SU-DHL-6 (cell line): ENCODE data around the gene TMEM18.

Source experiments
- H2AFZ ChIP-seq: fragments of 200-600 bp; sonication (generic); 2 replicates; pipeline ENCODE4 v1.6.1; 2014; ENCODE audit warnings: low read depth, mild to moderate bottlenecking, moderate library complexity, mixed read lengths, antibody characterized with exemption, low read length; ENCODE audit not compliant: severe bottlenecking
- H3F3A ChIP-seq: fragments of 200-600 bp; shearing (Covaris generic); 2 replicates; pipeline ENCODE4 v1.6.0; 2016; ENCODE audit warnings: antibody characterized with exemption, mild to moderate bottlenecking; ENCODE audit not compliant: insufficient read depth
- H3K27ac ChIP-seq: fragments of 200-600 bp; sonication (generic); 2 replicates; pipeline ENCODE4 v1.5.1; 2016; ENCODE audit warnings: low read depth, mild to moderate bottlenecking, low read length, moderate library complexity, mixed read lengths
- H3K27me3 ChIP-seq: fragments of 200-600 bp; sonication (generic), shearing (Covaris generic); 2 replicates; pipeline ENCODE4 v1.6.0; 2014; ENCODE audit warnings: mild to moderate bottlenecking, low read length
- H3K36me3 ChIP-seq: fragments of 200-600 bp; sonication (generic); 2 replicates; pipeline ENCODE4 v1.6.1; 2014; ENCODE audit warnings: mild to moderate bottlenecking, low read length, mixed read lengths
- H3K4me2 ChIP-seq: fragments of 300-600, 200-600 bp; shearing (Covaris generic), sonication (generic); 2 replicates; pipeline ENCODE4 v1.6.0; 2014; ENCODE audit warnings: low read length, low read depth, mild to moderate bottlenecking; ENCODE audit not compliant: poor library complexity, severe bottlenecking
- H3K4me3 ChIP-seq: fragments of 200-600 bp; sonication (generic); 2 replicates; pipeline ENCODE4 v1.5.1; 2014; ENCODE audit warnings: antibody characterized with exemption, low read length, mild to moderate bottlenecking, mixed read lengths; ENCODE audit not compliant: insufficient read depth, poor library complexity, severe bottlenecking
- H3K79me2 ChIP-seq: fragments of 200-600 bp; sonication (generic); 2 replicates; pipeline ENCODE4 v1.6.1; 2014; ENCODE audit warnings: mild to moderate bottlenecking, low read length, moderate library complexity; ENCODE audit not compliant: insufficient read depth
- H3K9ac ChIP-seq: fragments of 200-600 bp; sonication (generic); 2 replicates; pipeline ENCODE4 v1.7.0; 2014; ENCODE audit warnings: mild to moderate bottlenecking, low read length
- H3K9me2 ChIP-seq: fragments of 200-600 bp; sonication (generic); replicated peaks from 2 replicates; pipeline ENCODE4 v1.6.1; 2014; ENCODE audit warnings: low read length; ENCODE audit not compliant: insufficient read depth
- H3K9me3 ChIP-seq: fragments of 200-600 bp; sonication (generic); 2 replicates; pipeline ENCODE4 v1.6.1; 2014; ENCODE audit warnings: low read length, mixed read lengths; ENCODE audit not compliant: insufficient read depth
- H4K20me1 ChIP-seq: fragments of 200-600 bp; sonication (generic); 2 replicates; pipeline ENCODE4 v1.6.1; 2014; ENCODE audit warnings: low read depth, mild to moderate bottlenecking, antibody characterized with exemption, low read length, moderate library complexity, mixed read lengths
- CTCF ChIP-seq: fragments of 200-600 bp; sonication (generic); IDR thresholded peaks from one replicate; pipeline ENCODE4 v1.5.1; 2017; ENCODE audit warnings: antibody characterized with exemption, mild to moderate bottlenecking, low read length, moderate library complexity; ENCODE audit not compliant: insufficient read depth, poor library complexity, severe bottlenecking
- EZH2phosphoT487 ChIP-seq: fragments of 200-600 bp; sonication (generic), shearing (Covaris generic); conservative IDR thresholded peaks from 2 replicates; pipeline ENCODE4 v1.6.1; 2018; ENCODE audit warnings: mild to moderate bottlenecking, antibody characterized with exemption, low read length, moderate library complexity, mixed read lengths

The TMEM18 gene

GRCh38 chr2:660029-660428 lies 17.2 kb downstream of the TMEM18 start:
- Histone ChIP-seq H3K4me3 (no peak overlapping the region), H3K9me2 (no peaks in the 10 kb centered on the region), H3K4me2 (no peak overlapping the region), H3F3A (no peaks in the 10 kb centered on the region), H3K36me3 (peaks cover 4% of the 10 kb centered on the region; the same call in 1 of the 2 replicates), H3K9me3 (no peaks in the 10 kb centered on the region), H3K9ac (no peak overlapping the region), H3K27ac (no peak overlapping the region), H3K27me3 (no peaks in the 10 kb centered on the region), H3K79me2 (no peaks in the 10 kb centered on the region), H2AFZ (no peak overlapping the region), H4K20me1 (no peaks in the 10 kb centered on the region)
- TF ChIP-seq EZH2phosphoT487 (no peak), CTCF (no peak)

GRCh38 chr2:658426-658825 lies 18.8 kb downstream of the TMEM18 start:
- Histone ChIP-seq H3K79me2 (no peaks in the 10 kb centered on the region), H3K36me3 (no peaks in the 10 kb centered on the region), H3F3A (no peaks in the 10 kb centered on the region), H4K20me1 (no peaks in the 10 kb centered on the region), H3K27me3 (no peaks in the 10 kb centered on the region), H3K4me2 (no peak overlapping the region), H3K4me3 (no peak overlapping the region), H3K9me2 (no peaks in the 10 kb centered on the region), H3K9ac (no peak overlapping the region), H2AFZ (no peak overlapping the region), H3K9me3 (no peaks in the 10 kb centered on the region), H3K27ac (no peak overlapping the region)
- no peak for TF ChIP-seq EZH2phosphoT487
- TF ChIP-seq CTCF = no peak

GRCh38 chr2:657766-658165 lies 19.4 kb downstream of the TMEM18 start:
- H3K36me3 ChIP-seq = no peaks in the 10 kb centered on the region
- no peak overlapping the region for H3K4me3 ChIP-seq
- H4K20me1 ChIP-seq = no peaks in the 10 kb centered on the region
- H3K9me3 ChIP-seq = no peaks in the 10 kb centered on the region
- H2AFZ ChIP-seq = no peak overlapping the region
- TF ChIP-seq EZH2phosphoT487 (no peak), CTCF (no peak)
- no peaks in the 10 kb centered on the region for H3K79me2 ChIP-seq
- H3K9me2 ChIP-seq = no peaks in the 10 kb centered on the region
- H3K27ac ChIP-seq = no peak overlapping the region
- H3K9ac ChIP-seq = no peak overlapping the region
- no peak overlapping the region for H3K4me2 ChIP-seq
- H3F3A ChIP-seq = no peaks in the 10 kb centered on the region
- no peaks in the 10 kb centered on the region for H3K27me3 ChIP-seq
